HG03378 (cell line): ENCODE data around the gene POLN.
"Not testable (repeated sequence)": the region's sequence is repeated elsewhere in the genome, so short reads cannot be mapped to it uniquely, and the experiment has no call there.

Source experiments
- ATAC-seq: cut with Tn5 transposase; IDR thresholded peaks from one replicate; pipeline ENCODE4 v1.9.1; 2021; ENCODE audit warnings: mild to moderate bottlenecking, moderate library complexity; ENCODE audit not compliant: unreplicated experiment

The POLN gene

DNA sequence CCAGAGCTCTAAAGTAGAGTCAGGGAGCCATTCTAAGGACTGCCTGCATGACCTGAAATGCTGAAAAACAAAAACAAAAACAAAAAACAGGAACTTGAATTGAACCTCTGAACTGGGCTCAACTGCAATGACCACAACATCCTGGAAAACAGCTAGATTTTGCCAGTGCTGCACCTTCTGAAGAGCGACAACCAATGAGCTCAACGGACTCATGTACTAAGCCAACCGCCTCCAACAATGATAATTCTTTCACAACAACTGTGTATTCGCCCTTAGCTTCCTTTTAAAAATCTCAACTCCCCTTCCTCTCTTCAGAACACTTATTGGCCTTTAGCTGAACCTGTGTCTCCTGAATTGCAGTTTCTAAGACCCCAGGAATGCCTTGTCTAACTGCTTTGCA lies 69.8 kb downstream of the POLN start:
- no peak for ATAC-seq

DNA sequence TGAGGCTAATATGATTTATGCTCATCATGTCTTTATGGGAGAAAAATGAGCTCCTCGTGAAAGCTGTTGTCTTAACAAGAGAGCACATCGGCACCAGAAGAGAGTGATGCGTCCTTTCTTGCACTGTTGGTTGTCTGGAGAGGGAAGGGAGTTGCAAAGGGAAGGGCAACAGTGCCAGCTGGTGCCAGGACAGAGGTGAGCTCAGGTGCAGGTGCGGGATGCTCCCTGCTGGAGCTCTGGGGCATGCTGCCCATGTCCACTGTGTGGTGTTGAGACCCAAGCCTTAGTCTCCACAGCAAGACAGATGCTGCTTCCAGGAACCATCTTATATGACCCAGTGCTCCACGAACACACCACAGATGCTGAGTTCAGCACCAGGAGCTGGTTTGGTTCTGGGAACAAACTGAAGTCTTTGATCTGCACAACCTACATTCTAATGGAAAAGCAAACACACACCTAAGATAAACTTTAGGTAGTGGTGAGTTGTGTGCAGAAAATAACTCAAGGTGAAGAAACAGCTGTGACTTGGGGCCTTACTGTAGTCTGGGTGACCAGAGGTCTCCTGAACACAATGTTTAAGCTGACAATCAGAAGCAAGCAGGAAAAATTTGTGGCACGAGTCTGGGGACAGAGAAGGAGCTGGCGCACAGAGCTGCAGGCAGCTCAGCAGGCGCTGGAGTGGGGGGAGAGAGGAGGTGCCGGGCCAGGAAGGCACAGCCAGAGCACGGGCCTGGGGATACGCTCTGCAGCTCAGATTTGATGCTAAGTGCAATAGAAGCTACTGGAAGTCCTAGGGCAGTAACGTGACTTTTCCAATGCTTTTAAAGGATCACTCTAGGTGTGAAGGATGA lies 73.2 kb downstream of the POLN start:
- no peak for ATAC-seq

DNA sequence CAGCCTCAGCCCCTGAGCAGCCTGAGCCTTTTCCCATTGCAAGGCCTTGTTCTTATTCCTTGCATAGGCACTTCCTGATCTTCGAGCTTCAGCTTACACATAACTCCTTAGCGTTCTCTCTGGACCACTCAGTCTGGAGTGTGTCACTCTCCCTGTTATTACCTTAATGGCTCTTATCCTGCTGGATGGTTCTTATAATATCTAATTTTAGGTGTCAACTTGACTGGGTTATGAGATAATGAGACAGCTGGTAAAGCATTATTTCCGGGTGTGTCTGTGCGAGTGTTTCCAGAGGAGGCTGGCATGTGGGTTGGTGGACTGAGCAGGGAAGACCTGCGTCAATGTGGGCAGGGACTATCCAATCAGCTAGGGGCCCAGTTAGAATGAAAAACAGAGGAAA lies 75.7 kb downstream of the POLN start:
- ATAC-seq, result no peak

DNA sequence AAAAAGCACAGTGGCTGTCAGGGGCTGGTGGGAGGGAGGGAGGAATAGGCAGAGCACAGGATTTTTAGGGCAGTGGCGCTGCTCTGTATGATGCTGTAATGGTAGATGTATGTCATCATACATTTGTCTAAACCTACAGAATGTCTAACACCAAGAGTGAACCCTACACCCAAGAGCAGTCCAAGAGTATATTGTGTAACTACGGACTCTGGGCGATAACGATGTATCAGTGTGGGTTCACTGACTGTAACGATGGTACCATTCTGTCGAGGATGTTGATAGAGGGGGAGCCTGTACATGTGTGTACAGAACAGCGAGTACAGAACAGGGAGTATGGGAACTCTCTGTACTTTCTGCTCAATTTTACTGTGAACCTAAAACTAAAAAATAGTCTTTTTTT lies 76.5 kb downstream of the POLN start:
- no peak for ATAC-seq

DNA sequence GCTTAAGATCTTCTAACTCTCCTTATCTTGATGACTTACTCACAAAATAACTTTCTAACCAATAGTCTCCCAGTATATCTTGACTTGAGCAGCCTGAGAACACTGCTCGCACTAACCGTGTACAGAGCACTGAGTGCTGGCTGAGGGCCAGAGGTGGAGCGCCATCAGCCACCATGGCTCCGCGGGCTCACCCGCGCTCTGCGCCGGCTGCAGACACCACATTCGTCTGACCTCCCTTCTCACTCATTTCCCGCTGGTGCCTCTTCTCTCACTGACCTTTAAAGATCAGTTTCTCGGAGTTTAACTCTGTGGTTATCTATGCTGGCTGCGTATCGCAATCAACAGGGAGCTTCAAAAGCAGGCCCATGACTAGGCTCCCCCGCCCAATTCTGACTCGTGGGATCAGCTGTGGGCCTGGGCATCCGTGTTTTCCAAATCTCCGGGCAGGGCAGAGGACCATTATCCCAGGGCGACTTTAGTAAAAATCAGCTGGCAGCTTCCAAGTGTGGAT lies 78.6 kb downstream of the POLN start:
- ATAC-seq, result no peak

DNA sequence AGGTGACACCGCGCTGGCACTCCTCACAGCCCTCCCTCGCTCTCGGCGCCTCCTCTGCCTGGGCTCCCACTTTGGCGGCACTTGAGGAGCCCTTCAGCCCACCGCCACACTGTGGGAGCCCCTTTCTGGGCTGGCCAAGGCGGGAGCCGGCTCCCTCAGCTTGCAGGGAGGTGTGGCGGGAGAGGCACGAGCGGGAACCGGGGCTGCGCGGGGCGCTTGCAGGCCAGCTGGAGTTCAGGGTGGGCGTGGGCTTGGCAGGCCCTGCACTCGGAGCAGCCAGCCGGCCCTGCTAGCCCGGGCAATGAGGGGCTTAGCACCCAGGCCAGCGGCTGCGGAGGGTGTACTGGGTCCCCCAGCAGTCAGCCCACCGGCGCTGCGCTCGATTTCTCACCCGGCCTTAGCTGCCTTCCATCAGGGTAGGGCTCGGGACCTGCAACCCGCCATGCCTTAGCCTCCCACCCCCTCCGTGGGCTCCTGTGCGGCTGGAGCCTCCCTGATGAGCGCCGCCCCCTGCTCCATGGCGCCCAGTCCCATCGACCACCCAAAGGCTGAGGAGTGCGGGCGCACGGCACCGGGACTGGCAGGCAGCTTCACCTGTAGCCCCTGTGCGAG lies 80.7 kb downstream of the POLN start:
- ATAC-seq, result not testable (repeated sequence)

DNA sequence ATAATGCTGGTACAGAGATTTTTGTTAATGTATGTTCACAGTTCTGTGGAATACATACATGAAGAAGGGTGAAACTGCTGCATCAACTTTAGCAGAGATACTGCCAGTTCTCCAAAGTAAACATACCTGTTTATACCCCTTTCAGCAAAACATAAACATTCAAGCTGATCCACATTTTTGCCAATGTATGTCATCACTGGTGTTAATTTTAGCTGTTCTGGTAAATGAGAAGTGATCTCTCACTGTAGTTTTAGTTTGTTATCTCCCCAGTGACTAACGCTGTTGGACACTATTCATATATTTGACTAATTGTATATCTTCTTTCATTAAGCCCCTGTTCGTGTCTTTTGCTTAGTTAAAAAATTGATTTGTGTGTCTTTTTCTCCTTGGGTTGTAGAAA lies 82.0 kb downstream of the POLN start:
- ATAC-seq, result no peak

DNA sequence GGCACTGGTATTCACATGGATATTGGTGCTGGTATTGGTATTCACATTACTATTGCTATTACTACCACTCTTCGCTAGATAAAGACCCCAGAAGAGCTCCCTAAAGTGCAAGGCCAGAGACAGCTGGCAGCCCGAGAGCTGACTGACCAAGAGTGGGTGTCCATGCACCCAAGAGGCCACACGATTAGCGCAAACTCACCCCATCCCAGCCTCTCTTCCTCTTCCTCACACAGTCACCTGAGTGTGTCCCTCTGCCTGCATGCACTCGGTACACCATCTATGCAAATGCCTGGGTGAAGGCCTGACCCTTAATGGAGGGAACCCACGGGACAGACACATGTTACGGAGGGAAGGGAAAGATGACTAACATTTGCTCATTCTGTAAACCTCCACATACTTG lies 86.7 kb downstream of the POLN start:
- no peak for ATAC-seq

DNA sequence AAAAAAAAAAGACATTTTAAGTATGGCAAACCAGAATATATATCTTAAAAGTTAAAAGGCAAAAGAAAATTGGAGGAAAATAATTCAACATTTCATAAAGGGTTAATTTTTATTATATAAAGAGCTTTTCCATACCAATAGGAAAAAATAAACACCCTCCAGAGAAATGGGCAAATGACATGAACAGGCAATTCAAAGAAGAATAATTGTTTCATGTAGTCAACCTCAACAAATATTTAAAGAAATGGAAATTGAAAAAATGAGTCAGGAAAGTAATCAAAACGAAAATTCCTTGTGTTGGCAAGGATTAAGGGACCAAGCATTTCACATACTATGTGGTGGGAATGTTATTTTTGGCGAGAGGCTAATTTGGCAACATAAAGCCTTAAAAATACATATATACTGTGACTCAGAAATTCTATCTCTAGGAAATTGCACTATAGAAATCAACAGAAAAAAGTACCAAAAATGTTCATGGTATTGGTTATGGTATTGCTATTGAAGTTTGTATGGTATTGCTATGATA lies 87.6 kb downstream of the POLN start:
- no peak for ATAC-seq

DNA sequence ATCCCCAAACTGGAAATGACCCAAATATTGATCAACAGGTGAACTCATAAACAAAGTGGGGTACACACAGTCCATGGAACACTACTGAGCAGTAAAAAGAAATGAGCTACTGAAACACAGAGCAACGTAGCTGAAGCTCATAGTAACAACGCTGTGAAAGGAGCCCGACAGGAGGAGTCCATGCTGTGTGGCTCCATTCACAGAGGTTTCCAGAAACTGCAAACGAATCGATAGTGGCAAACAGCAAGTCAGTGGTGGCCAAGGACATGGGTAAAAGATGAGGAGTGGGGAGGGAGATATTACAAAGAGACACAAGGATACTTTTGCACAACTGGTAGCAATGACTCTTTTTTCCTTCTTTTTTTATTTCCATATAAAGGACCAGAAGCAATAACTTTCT lies 90.4 kb downstream of the POLN start:
- ATAC-seq, result no peak

DNA sequence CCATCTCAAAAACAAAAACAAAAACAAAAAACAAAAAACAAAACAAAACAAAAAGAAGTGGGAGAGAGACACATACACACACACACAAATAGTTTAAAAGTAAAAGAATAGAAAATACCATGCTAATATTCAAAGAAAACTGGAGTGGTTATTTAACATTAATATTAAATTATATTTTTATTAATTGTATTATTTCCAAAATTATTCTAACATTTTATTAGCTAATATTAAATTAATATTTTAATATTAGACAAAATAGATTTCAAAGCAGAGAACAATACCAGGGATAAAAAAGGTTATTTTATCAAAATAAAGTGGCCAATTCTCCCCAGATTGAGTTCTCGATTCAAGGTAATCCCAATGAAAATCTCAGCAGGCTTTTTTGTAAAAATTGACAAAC lies 91.8 kb downstream of the POLN start:
- no peak for ATAC-seq

DNA sequence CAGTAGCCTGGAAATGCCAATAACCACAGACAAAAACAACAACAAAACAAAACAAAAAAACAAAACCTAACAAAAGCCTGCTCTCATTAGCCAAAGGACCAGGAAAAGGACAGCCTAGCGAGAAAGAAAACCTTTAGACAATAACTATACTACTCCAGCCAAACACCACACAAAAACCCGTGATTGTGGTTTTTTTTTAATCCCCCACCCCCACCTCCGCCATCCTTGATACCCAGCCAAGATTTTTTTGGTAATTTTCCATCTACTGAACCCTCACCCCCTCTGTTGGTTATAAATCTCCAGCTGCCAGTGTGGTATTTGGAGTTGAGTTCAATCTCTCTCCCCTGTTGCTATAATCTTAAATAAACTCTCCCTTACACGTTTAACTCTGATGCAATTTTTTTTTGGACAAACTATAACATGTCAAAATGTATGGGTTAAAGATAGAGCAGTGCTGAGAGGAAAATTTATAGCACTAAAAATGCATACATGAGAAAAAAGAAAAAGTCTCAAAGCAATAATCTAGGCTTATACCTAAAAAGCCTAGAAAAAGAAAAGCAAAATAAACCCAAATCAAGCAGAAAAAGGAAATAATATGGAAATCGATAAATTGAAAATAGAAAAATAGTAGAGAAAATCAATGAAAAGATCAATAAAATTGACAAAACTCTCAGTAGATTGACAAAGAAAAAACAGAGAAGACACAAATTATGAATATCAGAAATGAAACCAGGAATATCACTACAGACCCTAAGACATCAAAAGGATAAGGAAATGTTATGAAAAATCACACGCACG lies 99.1 kb downstream of the POLN start:
- ATAC-seq, result no peak

DNA sequence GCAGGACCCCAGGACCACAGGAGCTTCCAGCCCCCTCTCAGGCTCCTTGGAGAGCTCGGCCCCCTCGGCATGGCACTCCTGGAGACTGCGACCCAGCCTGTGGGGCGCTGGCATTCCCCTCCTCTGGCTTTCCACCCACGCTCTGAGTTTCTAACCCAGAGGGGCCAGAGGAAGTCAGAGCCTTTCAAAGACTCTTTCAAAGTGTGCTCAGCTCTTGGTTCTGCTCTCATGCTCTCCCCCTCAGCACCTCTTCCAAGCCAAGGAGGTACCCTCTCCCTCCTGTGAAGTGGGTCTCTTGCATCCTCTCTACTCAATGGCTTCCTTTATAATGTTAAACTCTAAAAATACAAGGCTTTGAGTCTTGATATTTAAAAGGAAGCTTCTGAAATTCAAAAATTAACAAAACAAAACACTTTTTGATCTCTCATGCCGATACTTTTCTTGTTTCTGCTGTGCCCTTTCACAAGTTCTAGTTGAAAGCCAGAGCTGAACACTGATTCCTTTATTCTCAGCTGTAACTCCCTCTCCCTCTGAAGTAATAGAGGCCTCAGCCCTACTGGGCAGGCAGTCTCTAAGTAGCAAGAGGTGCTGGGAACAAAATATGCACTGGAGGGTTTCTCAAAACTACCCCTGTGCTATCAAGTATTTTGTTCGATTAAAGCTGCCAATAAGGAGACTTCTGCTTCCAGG lies 100.0 kb downstream of the POLN start:
- no peak for ATAC-seq

DNA sequence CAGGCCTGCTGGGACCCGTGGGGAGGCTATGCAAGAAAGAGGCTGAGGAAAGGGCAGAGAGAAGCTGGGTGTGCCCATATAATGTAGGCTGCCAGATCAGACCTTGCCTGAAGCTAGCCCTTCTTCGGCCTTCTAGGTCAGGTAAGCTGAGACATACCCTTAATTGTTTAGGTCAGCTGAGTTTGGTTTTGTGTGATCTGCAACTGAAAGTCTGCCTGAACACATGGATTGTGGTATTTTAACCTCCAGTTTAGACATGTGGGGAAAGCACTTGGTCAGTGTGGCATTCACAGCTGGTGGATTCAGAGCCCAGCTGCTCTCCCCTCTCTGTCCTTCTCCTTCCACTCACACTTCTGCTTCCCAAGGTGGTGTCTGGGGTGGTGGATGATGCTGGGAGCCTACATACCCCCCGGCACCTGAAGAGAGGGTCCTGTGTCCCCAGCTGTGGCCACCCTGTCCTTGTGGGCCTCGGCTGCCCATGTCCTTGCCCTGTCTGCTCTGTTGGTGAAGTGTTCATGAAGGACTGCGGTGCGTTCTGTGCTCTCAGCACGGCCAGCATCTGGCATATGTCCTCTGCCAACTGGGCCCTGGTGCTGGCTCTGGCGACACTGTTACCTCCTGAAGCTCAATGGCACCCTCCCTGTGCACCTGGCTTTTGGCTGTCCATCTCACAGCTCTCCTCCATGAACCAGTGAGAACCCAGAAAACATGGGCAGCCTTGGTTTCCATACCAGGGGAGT lies 100.7 kb downstream of the POLN start:
- ATAC-seq, result no peak

DNA sequence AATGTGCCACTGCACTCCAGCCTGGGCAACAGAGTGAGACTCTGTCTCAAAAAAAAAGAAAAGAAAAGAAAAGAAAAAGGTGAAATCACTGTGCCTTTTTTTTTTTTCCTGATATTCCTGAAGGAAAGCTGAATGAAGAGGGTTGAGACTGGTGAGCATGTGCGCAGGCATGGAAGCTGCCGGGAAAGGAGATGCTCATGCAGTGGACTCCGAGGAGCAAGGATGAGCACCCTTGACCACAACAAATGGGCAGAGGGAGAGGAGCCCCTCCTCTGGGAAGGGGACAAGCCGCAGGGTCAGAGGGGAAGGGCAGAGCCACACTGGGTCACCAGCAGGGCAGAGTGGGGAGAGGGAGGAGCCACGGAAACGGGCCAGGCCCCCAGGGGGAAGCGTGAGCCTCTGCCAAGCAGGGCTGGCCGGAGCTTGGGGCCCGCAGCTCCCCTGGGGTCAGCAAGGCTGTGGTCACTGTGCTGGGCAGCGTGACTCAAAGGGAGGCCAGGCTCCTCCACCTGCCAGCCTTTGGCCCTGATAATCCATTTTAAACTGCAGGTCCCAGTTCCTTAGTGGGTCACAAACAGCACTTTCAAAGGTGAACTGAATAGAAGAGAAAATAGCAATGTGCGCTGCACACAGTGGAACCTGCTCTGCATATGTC lies 102.9 kb downstream of the POLN start:
- ATAC-seq, result no peak

DNA sequence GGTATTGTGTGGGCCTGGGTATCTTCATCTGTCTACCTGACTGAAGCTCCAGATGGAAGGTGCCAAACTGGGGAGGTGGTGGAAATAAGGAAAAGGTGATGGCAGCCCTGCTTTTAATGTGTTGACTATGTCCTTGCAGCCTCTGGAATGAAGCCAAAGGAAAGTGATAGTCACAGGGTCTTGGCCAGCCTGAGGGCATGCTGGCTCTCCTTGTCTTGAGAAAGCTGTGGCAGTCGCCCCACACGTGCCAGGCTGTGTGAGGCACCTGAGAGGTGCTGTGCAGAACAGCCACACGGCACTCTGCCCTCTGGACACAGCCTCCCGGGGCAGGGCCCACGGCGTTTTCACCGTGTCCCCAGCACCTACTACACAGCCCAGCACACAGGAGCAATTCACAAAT lies 105.2 kb downstream of the POLN start:
- ATAC-seq, result no peak

DNA sequence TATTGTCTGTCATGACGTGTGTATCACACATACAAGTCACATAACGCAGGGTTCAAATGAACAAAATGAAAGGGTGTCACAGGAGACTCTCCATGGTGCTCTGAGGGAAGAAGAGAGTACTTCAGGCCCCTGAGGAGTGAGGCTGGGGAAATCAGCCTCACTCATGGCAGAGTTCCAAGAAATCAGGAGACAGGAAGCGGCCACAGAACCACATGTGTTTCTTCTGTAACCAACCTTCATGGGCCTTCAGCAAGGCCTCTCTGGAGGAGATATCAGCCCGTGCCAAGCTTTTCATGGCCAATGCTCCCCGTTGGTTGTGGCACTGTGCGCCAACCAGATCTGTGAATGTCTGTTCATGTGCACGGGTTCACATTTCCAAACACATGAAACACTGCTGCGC lies 106.8 kb downstream of the POLN start:
- no peak for ATAC-seq

DNA sequence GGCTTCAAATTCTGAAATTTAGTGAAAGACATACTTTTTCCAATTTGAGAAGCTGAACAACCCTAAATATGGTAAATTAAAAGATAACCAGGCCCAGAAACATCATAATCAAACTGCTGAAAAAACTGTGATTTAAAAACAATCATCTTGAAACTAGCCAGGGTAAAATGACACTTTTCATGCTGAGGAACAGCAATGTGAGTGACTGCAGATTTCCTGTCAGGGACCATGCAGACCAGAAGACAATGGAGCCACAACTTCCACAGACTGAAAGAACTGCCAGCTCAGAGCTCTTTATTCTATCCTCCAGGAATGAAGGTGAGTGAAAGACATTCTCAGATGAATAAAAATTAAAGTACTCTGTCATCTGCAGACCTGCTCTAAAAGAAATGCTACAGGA lies 109.5 kb downstream of the POLN start:
- no peak for ATAC-seq

DNA sequence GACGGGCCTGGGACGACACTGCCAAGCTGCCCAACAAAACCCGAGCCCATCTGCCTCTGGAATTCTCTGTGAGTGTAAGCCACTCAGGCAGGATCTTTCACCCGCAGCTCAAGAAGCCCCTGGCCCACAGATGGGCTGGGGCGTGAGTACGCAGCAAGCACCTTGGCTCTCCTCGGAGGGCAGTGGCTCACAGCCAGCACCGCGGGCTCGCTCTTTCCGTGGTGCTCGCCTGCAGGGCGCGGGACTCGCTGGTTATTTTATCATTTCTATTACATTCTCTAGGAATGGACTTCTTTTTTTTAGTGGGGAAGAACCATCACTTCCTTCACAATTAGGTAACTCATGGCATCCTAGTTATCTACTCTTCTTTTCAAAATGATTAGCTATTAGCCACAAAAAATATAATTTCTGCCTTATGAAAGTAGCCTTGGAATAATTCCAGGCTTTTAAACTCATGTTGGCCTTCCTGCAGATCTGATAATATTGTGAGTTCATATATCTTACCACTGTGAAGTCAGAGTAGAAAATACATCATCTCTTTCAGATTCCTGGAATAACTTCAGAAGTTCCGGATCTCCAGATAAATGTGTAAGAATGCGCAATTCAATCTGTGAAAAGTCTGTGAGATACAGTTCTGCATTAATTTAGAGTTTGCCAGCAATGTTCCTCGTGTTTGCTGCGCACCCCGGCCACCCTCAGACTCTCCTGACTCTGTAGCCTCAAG lies 114.2 kb downstream of the POLN start:
- no peak for ATAC-seq
